ENCODE results near the gene POU2F2. TPM values are rescaled to one million over a fixed set of nuclear protein-coding genes. Genes with fewer than 3 reads are reported as not detected.

POU2F2 gene
- total RNA-seq, 1 donor from 2014 or later: 0.03 TPM

DNA sequence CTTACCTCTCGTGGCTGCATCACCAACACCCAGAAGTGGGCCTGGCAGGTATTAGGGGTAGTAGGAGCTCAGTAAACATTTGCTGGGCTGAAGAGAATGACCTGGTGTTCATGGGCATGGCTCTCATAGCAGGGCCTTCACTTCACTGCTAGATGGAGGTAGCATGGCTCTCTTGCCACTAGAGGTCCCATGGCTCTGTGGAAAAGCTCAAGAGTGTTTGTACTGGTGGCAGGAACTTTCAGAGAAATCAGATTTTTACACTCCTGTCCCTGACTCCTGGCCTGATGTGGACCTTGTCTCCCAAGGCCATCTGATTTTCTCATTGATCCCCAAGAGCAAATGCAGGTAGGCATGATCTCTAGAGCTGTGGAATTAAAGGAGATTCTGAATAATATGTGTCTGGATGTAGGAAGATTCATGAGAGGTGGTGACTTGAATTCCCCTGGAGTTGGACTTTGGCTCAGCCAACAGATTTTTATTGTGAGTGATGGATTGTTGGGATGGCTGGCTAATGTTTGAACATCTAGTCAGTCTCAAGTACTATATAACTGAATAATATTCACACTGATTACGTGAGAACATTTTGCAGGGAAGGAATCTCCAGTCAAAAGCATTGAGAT, 50.6 kb downstream of the POU2F2 start:
- DNase-seq (ENCODE audit: low read depth): peak; percentile 32

DNA sequence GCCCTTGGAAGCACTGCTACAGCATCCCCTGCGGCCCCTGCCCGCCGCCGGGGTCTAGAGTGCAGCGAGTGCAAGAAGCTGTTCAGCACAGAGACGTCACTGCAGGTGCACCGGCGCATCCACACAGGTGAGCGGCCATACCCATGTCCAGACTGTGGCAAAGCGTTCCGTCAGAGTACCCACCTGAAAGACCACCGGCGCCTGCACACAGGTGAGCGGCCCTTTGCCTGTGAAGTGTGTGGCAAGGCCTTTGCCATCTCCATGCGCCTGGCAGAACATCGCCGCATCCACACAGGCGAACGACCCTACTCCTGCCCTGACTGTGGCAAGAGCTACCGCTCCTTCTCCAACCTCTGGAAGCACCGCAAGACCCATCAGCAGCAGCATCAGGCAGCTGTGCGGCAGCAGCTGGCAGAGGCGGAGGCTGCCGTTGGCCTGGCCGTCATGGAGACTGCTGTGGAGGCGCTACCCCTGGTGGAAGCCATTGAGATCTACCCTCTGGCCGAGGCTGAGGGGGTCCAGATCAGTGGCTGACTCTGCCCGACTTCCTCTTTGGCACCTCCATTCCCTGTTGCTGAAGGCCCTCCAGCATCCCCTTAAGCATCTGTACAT, 51.4 kb downstream of the POU2F2 start:
- no peak for DNase-seq (ENCODE audit: low read depth)

DNA sequence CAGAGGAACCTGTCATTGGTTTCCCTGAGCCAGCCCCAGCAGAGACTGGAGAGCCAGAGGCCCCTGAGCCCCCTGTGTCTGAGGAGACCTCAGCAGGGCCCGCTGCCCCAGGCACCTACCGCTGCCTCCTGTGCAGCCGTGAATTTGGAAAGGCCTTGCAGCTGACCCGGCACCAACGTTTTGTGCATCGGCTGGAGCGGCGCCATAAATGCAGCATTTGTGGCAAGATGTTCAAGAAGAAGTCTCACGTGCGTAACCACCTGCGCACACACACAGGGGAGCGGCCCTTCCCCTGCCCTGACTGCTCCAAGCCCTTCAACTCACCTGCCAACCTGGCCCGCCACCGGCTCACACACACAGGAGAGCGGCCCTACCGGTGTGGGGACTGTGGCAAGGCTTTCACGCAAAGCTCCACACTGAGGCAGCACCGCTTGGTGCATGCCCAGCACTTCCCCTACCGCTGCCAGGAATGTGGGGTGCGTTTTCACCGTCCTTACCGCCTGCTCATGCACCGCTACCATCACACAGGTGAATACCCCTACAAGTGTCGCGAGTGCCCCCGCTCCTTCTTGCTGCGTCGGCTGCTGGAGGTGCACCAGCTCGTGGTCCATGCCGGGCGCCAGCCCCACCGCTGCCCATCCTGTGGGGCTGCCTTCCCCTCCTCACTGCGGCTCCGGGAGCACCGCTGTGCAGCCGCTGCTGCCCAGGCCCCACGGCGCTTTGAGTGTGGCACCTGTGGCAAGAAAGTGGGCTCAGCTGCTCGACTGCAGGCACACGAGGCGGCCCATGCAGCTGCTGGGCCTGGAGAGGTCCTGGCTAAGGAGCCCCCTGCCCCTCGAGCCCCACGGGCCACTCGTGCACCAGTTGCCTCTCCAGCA, 52.1 kb downstream of the POU2F2 start:
- no peak for DNase-seq (ENCODE audit: low read depth)

DNA sequence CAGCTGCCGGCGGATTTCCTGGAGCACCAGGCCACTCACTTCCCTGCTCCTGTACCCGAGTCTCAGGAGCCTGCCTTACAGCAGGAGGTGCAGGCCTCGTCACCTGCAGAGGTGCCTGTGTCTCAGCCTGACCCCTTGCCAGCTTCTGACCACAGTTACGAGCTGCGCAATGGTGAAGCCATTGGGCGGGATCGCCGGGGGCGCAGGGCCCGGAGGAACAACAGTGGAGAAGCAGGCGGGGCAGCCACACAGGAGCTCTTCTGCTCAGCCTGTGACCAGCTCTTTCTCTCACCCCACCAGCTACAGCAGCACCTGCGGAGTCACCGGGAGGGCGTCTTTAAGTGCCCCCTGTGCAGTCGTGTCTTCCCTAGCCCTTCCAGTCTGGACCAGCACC, 53.0 kb downstream of the POU2F2 start:
- DNase-seq (ENCODE audit: low read depth): no peak

DNA sequence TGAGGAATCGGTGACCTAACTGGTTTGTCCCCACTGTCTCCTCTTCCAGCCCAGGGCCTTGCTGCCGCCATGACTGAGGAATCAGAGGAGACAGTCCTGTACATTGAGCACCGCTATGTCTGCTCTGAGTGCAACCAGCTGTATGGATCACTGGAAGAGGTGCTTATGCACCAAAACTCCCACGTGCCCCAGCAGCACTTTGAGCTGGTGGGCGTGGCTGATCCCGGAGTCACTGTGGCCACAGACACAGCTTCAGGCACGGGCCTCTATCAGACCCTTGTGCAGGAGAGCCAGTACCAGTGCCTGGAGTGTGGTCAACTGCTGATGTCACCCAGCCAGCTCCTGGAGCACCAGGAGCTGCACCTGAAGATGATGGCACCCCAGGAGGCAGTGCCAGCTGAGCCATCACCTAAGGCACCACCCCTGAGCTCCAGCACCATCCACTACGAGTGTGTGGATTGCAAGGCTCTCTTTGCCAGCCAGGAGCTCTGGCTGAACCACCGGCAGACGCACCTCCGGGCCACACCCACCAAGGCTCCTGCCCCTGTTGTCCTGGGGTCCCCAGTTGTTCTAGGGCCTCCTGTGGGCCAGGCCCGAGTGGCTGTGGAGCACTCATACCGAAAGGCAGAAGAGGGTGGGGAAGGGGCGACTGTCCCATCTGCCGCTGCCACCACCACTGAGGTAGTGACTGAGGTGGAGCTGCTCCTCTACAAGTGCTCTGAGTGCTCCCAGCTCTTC, 53.5 kb downstream of the POU2F2 start:
- DNase-seq (ENCODE audit: low read depth): no peak

DNA sequence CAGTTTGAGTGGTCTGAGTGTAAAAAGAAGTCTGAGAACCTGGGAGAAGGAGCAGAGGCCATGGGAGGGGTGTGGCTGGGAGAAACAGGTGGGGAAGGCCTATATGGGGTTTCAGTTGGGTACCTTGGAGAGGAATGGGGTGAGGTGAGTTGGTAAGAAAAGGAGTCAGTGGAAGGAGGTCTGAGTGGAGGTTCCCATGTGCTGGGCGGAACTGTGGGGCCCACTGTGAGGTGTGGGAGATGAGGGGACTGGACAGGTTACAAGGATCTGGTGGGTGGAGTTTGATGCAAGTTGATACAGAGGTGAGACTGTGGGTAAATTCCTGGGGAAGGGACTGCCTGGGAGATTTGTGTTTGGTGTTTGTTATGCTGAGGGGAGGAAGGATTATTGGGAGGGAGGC, 54.2 kb downstream of the POU2F2 start:
- DNase-seq (ENCODE audit: low read depth): no peak

DNA sequence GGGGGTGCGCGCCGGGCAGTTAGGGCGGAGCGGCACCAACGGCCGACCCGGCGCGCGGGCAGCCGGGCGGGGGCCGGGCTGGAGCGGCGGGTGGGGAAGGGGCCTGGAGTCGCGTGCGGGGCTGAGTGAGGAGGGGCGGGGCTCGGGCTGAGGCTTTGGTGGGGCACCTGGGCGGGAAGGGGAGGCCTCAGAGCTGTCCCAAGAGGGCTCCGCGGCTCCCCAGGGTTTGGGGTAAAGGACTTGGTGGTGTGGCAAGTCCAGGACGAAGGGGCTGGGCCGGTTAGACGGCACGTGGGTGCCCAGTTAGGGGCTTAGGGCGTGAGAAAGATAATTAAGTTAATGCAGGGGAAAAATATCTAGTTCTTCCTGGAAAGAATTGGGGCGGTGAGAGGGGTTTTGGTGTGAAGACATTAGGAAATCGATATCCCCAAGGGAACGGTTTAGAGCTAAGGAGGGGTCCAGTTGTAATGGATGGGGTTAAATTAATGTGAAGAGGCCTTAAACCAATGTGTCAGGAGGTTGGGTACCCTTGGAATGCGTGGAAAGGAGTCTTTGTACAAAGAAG, 55.8 kb downstream of the POU2F2 start:
- DNase-seq (ENCODE audit: low read depth): no peak

DNA sequence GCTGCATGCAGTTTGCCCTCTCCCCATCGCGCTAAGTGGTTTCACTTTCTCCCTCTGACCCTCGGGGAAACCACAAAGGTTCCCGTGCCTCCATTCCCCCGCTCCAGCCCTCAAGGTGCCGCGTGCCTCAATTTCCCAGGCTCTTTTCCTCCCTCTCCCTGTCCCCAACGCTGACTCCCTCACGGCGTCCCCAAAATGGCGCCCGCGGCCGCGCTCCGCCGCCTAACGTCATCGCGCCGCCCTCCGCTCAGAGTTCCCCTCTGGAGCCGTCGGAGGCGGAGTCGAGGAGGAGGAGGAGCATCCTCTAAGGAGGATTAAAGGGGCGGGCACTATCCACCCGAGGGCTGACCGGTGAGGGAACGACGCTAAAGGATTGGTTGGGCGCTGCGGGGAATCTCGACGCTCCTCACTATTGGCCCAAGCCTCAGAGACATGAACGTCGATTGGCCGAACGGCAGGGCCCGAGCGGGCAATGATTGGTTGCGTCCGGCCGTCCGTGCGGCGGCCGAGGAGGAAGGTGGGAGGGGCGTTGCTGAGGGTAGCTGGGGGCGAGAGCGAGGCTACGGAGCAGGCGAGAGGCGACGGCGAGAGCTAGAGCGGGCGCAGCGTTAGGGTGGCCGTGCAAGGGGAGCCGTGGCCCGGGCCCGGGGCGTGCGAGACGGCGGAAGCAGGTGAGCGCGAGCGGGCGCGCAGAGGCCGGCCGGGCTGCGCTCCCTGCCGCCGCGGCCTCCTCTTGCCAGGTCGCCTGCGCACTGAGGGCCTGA, 56.4 kb downstream of the POU2F2 start, which contains the start of gene ZNF574:
ZNF574 (plus strand) TSS at position 551 of the 764 bp plus-strand sequence. CDS start 2,441 bp downstream, outside the sequence.
- peak; percentile 100 for DNase-seq (ENCODE audit: low read depth)

DNA sequence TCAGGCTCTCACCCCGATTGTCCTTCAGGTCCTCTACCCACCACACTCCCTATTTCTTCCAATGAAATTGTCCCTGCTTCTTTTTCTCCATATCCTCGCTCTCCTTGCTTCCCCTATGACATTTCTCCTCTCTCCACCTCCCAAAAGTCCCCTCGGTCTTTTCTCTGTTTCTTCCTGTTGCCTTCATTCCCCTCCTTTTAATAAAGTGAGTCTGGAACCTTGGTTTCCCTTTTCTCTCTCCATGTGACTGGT, 57.0 kb downstream of the POU2F2 start:
- no peak for DNase-seq (ENCODE audit: low read depth)

DNA sequence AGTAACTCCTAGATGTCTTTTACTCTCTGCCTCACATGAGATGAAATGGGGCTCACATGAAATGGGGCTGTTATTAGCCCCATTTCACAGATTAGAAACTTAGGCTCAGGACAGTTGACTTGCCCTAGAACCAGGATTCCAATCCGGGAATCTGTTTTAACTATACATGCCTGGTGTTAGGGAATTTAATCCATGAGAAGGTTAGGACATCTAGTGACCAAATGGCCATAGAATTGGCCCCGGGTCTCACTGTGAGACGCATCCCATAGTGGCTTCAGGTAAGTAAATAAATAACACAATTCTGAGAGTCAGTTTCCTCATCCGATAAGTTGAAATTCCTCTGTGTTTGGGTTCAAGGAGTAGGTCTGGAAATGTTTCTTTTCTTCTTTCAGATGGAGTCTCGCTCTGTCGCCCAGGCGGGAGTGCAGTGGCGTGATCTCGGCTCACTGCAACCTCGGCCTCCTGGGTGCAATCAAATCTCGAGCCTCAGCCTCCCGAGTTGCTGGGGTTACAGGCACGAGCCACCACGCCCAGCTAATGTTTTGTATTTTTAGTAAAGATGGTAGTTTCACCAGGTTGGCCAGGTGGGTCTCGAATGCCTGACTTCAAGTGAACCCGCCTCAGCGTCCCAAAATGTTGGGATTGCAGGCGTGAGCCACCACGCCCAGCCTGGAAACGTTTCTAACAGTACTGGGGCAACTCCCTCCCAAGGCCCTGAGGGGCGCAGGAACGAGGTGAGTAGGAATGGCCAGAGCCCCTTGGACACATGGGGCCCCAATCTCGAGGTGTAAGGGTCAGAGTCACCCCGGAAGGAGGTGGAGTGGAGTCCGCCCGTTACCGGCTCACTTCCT, 57.5 kb downstream of the POU2F2 start:
- DNase-seq (ENCODE audit: low read depth): peak; percentile 43

DNA sequence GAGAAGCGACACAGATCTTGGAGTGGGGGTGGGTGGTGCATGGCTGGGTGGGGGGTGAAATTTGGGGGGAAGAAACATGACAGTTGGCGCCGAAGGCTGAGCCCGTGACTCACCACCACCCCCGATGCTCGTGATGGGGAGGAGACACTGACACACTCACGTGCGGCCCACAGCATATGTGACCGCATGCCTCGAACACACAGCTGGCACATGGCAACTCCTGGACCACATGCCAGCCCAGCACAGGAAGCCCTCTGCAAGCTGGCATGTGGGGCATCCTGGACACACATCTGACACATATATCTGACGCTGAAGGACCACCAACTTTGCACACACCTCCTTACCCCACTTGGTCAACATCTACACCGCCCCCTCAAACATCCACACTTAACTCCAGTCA, 61.0 kb downstream of the POU2F2 start:
- DNase-seq (ENCODE audit: low read depth): no peak

DNA sequence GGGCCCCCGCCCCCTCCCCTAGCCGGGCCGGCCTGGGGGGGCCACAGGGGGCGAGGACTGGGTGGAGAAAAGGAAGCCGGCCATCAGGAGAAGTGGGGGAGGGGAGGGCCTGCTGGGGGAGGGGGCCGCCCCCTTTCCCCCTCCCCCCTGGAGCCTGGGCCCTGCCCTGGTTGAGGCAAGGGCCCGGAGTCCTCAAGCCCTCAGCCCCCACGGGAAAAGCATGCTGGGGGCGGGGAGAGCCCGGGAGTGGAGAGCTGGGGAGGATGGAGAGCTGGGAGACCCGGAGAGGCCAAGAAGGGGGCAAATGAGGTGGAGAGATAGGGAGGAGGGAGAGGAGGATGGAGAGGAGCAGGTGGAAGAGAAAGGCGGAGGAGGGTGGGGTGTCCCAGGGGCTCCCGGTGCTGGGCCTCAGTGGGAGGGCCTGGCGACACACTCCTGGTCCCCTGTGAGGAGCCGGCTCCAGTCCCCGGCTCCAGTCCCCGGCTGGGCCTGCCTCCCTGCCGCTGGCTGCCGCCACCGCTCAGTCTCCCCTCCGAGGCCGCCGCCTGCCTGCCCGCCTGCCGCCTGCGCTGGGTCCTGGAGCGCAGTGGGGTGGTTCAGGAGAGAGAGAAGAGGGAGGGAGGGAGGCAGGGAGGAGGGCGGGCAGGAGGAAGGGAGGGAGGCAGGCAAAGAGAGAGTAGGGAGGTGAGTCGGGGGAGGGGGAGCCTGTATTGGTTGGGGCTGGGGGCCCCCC, 62.5 kb downstream of the POU2F2 start, which contains the start of gene GRIK5:
GRIK5 (minus strand) TSS at position 588 of the 733 bp plus-strand sequence. CDS start 4,436 bp downstream, outside the sequence.
- DNase-seq (ENCODE audit: low read depth): no peak

DNA sequence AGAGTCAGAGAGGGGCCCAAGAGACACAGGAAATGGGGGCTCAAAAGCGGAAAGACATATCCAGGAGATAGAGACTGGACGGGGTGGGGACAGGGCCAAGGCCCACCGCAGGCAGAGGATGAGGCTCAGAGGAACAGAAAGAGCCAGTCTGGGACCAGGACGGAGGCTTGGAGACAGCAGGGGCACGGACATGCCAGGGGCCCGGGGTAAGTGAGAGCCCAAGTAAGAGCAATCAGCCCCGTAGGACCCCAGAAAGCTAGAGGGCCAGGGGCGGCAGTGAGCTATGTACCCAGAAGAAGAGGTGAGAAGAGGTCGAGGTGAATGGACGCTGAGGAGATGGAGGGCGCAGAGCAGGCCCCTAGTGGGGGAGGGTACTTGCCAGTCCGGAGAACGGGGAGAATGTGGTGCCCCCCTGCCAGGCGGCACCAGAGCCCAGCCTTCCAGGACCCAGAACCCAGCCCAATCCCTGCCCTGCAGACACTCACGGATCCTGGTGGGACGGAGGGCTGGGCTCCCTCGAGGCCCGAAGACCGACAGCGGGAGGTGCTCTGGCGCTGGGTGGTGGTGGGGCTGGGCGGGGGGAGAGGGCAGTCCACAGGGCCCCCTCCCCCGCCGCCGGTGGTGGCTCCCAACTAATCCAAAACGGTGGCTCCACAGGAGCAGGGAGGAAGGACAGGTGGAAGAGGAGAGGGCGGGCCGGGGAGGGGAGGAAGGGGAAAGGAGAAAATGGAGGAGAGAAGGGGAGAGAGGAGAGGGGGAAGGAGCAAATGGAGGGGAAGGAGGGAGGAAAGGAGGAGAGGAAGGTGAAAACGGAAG, 63.3 kb downstream of the POU2F2 start:
- DNase-seq (ENCODE audit: low read depth): no peak

DNA sequence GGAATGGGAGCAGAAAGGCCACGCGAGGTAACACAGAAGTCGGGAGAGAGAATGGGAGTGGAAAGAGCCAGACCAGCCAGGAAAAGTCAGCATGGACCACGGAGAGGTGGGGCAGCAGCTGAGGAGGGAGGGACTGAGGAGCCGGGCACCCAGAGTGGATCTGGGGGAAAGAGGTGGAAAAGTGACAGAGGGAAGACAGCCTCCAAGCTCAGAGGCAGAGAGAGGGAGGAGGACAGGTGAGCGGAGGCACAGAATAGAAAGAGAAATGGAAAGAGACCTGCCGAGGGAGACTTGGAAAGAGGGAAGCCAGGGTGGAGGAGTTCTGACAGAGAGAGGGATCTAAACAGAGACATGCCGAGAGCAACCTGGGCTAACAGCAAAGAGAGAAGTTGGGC, 63.9 kb downstream of the POU2F2 start:
- DNase-seq (ENCODE audit: low read depth): no peak

DNA sequence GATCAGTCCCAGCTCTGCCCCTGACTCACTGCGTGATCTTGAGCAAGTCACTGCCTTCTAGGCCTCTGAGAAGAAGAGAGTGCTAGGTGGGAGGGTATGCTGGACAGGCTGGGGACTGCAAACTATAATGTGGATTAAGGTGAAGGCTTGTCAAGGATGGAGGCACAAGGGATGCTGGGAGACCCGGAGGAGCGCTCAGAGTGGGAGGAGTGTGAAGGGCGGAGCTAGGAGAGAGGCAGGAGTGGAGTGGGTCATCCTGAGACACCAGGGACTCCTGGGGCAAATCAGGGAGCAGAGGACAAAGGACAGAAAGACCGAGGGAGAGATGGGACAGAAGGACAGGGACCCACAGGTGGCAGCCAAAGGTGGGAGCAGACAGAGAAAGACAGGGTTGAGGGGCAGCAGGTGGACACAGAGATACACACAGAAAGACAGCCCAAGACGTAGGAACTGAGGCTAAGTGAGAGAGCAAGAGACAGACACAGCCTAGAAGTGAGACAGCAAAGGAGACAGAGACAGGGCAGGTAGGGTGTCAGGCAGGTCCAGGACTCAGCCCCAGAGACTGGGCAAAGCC, 64.8 kb downstream of the POU2F2 start:
- no peak for DNase-seq (ENCODE audit: low read depth)

DNA sequence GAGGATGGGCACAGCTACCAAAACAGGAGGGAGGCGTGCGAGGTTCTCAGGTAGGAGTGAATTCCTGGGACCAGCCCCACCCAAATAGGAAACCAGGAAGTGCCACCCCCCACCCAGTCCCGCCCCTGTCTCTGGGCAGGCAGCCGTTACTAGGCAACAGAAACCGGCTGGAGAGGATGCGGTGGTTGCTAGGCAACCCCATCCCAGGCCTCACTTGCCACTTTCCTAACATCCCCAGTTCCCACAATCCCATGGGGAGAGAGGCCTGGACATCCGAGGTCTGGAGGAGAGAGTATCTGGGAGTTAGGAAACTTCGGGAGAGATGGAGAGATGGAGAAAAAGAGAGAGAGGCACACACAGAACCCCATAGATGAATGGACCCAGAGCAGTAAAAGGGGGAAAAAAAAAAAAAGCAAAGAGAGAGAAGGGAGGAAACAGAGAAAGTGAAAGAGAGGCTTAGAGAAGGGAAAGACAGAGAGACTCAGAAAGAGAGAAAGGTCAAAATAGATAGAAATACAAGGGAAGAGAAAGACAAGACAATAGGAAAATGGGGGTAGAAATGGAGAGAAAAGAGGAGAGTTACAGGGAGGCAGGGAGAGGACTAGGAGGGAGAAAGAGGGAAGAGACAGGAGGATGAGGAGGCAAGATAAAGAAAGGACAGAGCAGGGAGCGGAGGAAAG, 66.0 kb downstream of the POU2F2 start:
- DNase-seq (ENCODE audit: low read depth): peak; percentile 21

DNA sequence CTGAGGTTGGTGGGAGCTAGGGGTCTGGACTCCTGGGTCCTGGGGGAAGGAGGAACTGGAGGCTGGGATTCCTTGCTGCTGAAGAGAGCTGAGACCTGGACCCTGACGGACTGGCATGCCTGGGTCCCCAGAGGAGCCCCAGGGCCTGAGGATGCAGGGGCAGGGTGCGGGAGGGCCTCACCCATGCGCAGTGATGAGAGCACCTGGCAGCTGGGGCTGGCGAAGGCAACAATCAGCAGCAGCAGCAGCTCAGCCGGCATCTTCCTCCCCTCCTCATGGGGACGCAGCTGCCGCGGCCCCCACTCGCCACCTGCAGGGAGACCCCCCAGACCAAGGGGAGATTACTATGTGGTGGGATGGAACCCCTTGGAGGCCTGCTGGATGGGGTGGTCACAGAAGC, 66.7 kb downstream of the POU2F2 start:
- no peak for DNase-seq (ENCODE audit: low read depth)

Measured in myocyte (in vitro differentiated cells).